HL-60/S4 (cell line): ENCODE data around the gene NR4A2.

Experiments
- in situ Hi-C: fragments of 300-500 bp; cut with MboI; formaldehyde crosslinking; loops from 2 replicates; pipeline ENCODE4 v1.14.3; 2022; ENCODE audit warnings: low sequenced_read_pairs

The NR4A2 gene

DNA sequence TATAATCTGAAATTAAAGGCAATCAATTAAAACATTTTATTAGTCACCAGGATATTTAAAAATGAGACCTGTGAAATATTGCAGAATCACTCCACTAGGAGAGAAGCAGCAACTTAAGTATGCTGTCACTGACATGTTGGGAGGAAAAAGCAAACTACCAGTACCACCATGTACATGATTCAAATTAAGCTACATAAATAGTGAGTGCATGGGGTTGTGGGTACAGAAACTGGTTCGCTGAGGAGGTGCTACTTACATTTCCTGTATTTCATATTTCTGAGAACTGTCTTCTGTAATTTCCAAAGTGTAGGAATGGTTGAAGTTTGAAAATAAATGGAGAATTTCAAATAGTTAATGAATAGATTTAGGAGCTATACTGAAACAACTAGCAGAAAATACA, 7.9 kb upstream of the NR4A2 start:
- in situ Hi-C loops = no loop called here

DNA sequence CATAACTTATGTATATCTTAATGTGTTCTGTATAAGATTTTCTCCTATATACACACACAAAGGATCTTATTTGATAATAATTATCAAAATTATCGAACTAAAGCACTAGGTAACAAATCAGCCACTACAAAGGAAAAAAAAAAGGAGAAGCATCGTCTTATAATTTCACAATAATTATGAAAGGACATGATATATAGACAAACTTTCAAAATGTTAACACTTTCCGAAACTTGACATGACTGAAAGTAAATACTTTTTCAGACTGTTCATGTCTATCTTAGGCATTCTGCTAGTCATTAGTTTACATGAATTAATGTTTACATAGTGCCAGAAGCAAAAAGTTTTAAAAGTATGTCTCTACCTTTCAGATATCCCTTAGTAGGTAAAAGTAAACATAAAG, 7.3 kb upstream of the NR4A2 start:
- in situ Hi-C loops = no loop called here

DNA sequence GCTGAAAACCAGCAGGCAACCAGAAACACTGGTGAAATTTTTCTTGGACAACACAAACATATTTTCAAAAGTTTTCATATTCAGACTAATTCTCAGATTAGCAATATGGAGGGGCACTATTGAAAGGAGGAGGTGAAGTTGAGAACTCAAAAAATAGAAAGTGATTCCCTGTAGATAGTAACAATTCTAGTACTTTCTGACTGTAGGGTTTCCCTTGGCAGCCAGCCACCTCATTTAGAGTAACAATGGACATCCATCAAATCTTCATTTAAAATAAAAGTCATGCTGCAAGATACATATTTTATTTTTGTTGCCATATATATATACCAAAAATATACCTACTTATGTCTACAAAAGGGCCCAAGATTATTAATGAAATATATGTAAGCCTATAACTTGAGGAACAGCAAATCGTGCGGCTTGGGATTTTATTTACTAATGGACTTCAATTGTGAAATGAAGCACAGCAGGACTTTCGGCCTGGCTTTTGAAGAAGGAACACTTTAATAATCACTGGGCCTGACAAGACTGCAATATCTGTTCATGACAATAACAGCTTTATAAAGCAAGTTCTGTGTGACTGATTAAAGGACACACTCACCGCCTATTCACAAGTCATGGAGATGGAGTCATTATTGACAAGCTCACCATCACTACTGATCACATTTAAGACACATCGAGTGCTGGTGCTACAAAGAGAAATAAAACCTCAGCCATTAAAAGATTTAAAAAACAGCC, 6.8 kb upstream of the NR4A2 start:
- in situ Hi-C loops = no loop called here

DNA sequence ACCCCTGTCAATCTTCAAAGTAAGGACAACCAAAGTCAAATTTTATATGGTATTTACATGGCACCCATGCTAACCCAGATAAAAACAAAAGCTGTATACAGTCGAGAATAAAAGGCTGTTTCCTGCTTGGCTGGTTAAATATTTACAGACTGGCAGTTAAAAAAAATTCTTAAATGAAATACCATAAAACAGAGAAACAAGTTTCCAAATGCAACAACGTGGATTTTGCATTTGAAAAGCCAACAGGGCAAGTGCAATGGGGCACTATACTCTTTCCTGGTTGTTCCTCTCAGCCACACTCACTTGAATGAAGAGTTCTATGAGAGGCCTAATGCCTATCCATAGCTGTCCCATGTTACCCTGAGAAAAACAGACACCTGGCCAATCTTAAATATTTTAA, 6.1 kb upstream of the NR4A2 start:
- in situ Hi-C loops = no loop called here

DNA sequence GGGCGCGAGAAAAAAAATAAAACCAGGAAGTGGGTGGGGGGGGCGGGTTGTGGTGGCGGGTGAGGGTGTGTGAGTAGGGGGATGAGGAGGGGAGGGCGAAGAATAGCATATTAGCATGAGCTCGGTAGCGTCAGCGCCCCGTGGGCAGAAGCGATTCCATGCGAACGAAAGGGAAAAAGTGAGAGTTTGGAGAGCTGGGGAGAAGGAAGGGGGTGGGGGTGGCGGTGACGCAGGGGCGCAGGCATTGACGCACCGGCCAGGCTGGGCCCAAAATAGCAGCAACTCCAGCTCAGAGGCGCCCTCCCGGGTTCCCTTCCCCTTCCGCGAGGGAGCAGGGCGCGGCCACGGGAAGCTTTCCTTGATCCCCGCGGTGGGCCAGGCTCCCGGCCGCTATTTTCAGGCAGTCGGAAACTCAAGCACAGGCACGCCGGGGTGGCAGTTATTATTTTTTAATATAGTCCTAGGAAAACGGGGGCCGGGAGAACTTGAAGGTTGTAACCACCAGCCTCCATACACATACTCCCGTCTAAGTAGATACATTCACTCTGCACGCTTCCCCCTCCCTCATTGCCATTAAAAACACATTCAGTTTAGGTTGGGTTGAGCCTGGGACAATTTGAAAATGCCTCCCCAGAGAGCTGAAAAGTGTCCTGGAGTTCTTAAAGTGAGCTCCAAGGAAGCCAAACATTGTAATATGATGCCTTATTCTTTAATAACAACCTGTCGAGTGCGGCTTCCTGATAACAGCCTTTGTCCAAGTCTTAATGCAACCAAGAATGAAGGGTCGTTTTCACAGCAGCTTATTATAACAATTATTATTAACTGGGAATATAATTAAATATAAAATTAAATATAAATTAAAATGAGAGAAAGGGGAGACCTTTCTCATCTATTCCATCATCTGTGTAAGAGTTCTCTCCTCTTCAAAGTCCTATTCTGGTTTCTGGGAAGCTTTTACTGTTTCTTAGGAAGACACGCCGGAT, 2.3 kb upstream of the NR4A2 start:
- in situ Hi-C loops = no loop called here

DNA sequence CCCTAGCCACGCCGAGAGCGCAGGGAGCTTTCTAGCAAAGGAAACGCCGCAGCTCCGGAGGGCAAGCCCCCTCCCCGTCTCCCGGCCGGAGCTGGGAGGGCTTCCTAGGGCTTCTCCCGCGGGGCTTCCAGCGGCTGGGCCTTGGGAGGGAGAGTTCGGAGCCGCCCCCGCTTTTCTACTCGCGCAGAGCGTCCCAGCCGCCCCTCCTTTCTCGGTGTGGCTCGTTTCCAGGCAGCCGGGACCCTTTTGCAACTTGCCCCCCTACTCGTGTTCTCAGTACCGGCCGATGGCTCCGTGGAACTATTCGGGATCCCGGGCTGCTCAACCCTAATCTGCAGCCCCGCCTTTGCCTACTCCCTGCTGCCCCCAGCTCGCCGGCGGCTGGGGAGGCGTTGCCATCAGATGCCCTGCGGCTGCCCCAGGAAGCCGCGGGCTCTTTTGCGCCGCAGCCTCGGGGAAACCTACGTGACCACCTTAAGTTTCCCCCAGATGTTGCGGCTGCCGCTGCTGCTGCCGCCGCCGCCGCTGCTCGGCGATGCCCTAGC, 1.5 kb upstream of the NR4A2 start:
- in situ Hi-C loops = no loop called here

DNA sequence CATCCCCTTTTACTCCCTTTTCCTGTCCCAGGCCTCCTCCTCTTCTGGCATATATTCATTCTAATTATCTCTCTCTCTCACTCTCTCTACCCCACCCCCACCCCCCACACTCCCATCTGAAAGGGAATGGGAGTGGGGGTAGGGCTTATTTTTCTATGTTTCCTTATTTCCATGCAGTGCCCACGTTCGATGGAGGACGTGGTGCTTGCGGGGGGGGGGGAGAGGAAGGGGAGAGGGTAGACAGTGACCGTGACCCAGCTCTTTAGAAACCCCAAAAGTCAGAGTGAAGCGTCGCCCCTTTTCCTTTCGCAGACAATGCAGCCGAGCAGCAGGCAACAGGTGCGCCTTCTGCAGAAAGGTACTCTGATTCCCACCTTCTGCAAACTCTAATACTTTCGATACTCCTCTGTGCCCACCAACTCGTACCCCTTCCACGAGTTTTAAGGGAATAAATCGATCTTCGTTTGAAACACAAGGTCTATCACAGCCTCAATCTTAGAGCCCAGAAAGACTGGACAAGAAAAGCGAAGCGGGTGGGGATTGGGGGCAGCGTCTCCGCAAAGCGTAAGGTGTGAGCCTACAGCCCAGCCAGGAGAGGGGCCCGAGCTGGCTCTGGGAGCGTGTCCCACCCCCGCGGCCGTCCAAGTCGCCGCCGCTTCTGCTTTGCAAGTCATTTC, 891 bp upstream of the NR4A2 start:
- in situ Hi-C loops = no loop called here

DNA sequence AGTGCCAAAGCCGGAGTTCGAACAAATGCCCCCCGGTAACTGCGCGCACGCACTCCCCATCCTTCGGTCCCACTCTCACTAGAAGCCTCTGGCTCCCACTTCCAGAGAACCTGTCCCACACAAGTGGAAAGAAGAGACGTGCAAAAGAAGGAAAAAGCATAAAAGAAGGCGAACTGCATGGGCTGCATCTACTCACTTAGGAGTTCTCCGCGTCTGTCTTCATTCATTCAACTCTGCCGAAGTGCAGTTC, 312 bp downstream of the NR4A2 start:
- in situ Hi-C loops = no loop called here

DNA sequence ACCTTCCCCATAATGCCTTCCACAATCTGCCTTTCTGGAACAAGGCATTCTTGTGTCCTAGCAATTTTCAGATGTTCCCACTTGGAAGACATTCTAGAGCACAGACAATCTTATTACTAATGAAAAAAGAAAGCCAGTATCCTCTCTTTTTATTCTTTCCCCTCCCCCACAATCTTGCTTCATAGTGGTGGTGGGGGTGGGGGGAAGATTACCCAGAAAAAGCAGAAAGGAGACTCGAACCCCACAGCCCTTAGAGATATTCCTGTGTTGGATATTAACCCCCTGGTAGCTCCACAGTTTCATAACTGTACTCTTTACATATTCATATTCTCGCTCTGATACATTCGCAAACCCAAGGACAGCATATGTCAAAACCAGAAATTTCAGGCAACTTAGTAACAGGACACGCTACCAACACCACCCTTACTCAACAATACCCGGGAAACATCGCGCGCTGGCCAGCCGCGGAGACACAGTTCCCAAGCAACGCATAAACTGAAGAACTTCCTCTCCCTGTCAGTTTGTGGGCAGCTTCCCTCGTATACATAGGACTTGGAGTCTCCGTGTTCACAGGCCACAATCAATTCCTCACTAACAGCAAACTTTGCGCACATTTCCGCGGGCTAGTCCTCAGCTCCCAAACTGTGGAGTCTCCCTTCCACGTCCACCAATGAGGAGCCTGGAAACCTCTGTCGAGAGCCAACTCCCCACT, 793 bp downstream of the NR4A2 start:
- in situ Hi-C loops = no loop called here

DNA sequence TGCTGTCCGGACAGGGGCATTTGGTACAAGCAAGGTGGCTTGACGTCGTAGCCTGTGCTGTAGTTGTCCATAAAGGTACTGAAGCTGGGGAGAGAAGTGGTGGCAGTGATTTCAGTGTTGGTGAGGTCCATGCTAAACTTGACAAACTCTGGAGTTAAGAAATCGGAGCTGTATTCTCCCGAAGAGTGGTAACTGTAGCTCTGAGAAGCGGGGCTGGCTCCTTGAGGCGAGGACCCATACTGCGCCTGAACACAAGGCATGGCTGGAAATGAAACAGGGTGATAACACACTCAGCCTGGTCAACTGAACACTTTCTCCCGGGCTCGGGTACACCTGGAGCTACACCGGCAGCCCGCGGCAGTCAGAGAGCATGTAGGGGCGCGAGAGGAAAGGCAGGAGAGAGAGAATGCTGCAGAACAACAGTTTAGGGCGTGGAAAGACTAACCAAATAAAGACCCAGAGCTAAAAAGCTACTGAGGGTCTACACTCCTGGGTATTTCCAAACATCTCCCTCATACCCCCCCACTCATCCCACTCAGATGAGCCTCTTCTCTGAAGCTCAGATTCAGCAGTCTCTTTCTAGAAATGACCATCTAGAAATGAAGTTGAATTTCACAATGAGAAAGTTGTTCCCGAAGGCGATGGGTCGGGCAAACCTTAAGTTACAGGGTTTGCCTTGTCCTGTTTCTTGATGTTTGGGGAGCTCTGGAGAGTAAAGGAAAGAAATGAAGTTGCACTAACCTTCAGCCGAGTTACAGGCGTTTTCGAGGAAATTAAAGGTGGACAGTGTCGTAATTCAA, 2.4 kb downstream of the NR4A2 start:
- in situ Hi-C loops = no loop called here

DNA sequence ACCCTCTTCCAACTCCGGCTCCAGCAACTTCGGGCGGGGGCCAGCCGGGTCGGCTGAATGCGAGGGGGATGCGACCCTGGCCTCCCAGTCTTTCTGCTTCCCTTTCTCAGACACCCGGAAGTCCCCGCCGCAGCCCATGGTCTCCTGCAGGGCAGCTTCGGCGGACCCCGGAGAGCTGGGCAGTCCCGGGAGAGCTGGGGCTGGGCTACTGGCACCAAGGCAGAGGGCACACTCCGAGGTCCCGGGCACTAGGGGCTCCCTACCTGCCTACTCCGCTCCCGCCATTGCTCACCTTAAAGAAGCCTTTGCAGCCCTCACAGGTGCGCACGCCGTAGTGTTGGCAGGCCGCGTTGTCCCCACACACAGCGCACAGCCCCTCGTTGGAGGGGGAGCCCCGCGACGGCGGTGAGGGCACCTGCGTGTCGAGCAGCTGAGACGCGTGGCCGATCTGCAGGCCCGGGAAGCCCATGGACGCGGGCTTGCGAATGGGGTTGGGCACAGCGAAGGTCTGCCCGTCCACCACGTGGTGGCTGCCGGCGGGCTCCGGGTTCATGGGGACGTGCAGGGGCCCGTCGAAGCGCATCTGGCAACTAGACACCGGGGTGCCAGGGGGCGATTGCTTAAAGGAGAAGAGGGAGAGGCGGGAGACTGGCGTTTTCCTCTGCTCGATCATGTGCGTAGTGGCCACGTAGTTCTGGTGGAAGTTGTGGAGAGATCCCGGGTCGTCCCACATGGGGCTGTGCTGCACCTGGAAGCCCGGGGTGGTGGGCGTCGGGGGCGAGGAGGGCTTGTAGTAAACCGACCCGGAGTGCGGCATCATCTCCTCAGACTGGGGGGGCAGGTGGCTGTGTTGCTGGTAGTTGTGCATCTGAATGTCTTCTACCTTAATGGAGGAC, 3.2 kb downstream of the NR4A2 start:
- in situ Hi-C loops = no loop called here

DNA sequence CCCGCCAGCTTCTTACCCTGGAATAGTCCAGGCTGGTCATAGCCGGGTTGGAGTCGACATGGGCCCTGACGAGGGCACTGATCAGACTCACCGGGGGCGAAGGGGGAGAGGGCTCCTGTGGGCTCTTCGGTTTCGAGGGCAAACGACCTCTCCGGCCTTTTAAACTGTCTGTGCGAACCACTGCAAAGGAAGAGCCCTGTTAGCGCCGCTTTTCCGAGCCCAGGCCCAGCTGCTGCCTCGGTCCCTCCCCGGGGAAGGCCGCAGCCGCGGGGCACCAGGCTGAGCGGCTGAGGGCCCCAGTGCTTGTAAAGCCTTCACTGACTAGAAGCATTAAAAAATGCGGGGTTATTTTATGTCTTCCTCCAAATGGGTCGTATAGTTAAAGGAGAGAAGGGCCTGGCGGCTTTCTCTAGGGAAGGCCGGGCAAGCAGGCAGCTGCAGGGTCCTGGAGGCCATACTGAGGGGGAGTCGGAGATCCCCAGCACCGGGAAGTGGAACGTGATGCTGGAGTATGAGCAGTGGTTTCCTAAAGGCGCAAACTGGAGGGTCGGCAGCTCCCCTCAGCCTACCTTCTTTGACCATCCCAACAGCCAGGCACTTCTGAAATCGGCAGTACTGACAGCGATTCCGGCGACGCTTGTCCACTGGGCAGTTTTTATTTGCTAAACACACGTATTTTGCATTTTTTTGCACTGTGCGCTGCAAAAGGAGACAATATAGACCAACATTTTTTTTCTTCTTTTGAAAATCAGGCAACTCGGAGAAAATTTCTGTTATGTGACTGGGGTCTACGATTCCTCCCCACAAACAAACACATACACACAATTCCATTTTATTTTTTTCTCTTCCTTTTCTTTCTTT, 4.5 kb downstream of the NR4A2 start:
- in situ Hi-C loops = no loop called here

DNA sequence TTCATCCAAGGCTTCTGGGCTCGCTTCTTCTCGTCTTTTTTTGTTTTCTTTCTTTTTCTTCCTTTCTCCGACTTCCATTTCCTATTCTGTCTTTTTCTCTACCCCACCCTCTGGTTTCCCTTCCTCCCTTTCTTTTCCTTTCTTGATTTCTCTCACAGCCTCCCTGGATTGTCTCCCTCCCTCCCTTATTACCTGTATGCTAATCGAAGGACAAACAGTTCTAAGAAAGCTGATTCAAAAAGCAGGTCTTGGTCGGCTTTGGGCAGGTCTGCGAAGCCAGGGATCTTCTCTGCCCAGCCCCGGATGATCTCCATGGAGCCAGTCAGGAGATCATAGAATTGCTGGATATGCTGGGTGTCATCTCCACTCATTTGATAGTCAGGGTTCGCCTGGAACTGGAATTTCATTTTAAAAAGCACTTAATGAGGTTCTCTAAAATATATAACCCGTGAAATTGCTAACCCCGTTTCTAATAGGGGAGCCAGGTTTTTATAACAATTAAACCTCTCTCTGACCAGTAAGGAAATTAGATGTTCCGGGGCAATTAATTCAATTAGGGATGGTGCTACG, 5.9 kb downstream of the NR4A2 start:
- in situ Hi-C loops = no loop called here

DNA sequence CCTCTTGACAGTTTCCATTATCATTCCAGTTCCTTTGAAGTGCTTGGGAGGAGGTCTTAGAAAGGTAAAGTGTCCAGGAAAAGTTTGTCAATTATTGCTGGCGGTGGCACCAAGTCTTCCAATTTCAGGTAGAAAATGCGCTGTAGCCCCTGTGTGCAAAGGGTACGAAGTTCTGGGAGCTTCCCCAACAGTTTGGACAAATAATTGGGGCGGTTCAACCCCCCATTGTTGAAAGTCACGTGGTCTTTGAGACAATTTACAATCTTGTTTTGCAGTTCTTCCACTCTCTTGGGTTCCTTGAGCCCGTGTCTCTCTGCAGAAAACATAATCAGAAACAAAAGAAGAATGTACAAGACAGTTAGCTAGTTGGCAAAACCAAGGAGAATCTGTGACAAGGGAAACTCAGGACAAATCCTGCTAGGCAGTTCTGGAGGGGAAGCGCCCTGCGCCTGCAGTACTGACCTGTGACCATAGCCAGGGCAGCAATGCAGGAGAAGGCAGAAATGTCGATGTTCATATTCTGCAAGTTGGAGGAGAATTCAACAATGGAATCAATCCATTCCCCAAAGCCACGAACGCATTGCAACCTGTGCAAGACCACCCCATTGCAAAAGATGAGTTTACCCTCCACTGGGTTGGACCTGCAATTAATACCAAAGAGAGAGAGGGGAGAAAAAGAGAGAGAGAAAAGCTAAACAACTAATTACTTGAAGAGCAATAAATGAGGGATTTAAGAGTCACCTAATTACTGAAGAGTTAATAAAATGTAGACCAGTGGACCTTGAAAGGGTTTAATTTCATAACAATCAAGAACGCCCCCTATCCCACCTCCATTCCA, 6.6 kb downstream of the NR4A2 start:
- in situ Hi-C loops = no loop called here

DNA sequence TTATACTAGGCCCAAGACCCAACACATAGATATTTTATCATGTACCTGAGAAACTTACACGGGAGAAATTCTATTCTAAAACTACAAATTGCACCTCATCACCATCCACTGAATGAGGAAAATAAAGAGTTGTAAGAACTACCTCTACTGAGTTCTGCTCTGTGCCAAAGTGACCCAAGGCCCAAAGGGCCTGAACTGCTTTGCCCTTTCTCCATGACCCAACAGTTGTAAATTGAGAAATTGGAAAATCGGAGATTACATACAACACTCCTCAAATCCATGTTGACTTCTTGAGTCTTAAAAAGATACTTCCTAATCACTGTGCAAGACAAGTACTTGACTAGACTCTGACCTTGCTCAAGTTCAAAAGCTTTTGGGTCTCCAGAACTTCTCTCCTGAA, 8.8 kb downstream of the NR4A2 start:
- in situ Hi-C loops = no loop called here

DNA sequence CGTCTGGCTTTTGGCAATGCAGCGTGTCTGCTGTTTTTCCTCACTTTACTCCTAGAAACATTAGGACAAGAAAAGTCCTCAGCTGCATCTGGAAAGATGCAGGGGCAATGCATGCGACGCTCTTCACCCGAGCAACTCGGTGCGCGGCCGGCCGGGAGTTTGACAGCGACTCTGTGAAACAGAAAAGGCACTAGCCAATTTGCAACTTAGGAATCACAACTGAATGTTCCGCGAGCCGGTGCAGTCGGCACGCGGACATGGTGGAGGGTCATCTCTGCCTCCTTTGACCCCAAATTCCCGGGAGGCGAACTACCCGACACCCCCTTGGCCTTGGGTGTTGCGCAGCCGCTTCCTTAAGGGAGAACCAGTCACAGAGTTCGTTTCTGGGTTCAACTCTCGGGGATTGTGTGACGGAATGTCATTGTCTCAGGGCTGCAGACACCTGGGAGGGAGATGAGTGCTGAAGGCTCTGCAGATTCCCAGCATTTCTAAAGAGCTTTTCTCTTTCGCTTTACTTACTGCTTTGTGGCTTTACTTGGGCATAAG, 9.8 kb downstream of the NR4A2 start:
- in situ Hi-C loops = no loop called here
